Effector memory CD8-positive, alpha-beta T cell (primary cell): ENCODE results near the gene DCAF7.
A peak's percentile ranks its signal among the peaks of the same experiment; 100 is the strongest.

ENCODE experiments used
- ATAC-seq: fragments of 150-1000 bp; cut with Tn5 transposase; replicated peaks from 2 replicates; pipeline ENCODE4 v1.10.0; 2021; ENCODE audit warnings: mild to moderate bottlenecking, moderate library complexity
- DNase-seq, 3 experiments: peaks; one replicate each; pipeline ENCODE4 v3.0.0; 2021
- H3K27ac Mint-ChIP-seq, 2 donors: one replicate each; pipeline ENCODE4 v1.8.0; 2022; ENCODE audit warnings: mild to moderate bottlenecking in 2 of 2, mixed read lengths in 2 of 2, moderate library complexity in 2 of 2
- H3K27me3 Mint-ChIP-seq, 2 donors: one replicate each; pipeline ENCODE4 v1.8.0; 2022; ENCODE audit warnings: mixed read lengths in 2 of 2
- H3K36me3 Mint-ChIP-seq: one replicate; pipeline ENCODE4 v1.8.0; 2022; ENCODE audit warnings: mild to moderate bottlenecking, moderate library complexity, mixed read lengths; ENCODE audit not compliant: insufficient read depth
- H3K4me1 Mint-ChIP-seq, 2 donors: one replicate each; pipeline ENCODE4 v1.8.0; 2022; ENCODE audit warnings: low read depth in 2 of 2, mixed read lengths in 2 of 2
- H3K4me3 Mint-ChIP-seq, 2 donors: one replicate each; pipeline ENCODE4 v1.8.0; 2022; ENCODE audit warnings: mild to moderate bottlenecking in 2 of 2, mixed read lengths in 2 of 2, moderate library complexity in 2 of 2
- H3K9me3 Mint-ChIP-seq, 2 donors: one replicate each; pipeline ENCODE4 v1.8.0; 2022; ENCODE audit warnings: mixed read lengths in 2 of 2
- total RNA-seq, 9 experiments: gene quantifications; one replicate each; lab custom pipeline; 2026; lab: John Stamatoyannopoulos, UW

Gene DCAF7, protein sequence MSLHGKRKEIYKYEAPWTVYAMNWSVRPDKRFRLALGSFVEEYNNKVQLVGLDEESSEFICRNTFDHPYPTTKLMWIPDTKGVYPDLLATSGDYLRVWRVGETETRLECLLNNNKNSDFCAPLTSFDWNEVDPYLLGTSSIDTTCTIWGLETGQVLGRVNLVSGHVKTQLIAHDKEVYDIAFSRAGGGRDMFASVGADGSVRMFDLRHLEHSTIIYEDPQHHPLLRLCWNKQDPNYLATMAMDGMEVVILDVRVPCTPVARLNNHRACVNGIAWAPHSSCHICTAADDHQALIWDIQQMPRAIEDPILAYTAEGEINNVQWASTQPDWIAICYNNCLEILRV
- 28.2 to 118 (median 81.3) reads per million in 9 experiments for total RNA-seq

GRCh38 chr17:63549946-63550816 lies at the start of gene DCAF7:
Gene DCAF7 (plus strand): TSS chr17:63550477. CDS start chr17:63550678, 201 bp downstream.
- Mint-ChIP-seq H3K27ac (peak within 1 kb of the TSS; percentile 96 to 98), H3K4me3 (peak within 1 kb of the TSS; percentile 98 to 99), H3K27me3 (no peaks in the 10 kb centered on the region), H3K9me3 (no peaks in the 10 kb centered on the region), H3K4me1 (peaks cover 38 to 42% of the 10 kb centered on the region in 2 donors), H3K36me3 (peaks cover 17% of the 10 kb centered on the region)
- DNase-seq (peak; percentile 99 to 100 (median 99)), ATAC-seq (peak; percentile 94)

- Mint-ChIP-seq H3K27ac (no peak overlapping the region), H3K36me3 (no peaks in the 10 kb centered on the region), H3K9me3 (no peaks in the 10 kb centered on the region), H3K27me3 (peaks cover 41 to 43% of the 10 kb centered on the region in 2 donors), H3K4me1 (no peaks in the 10 kb centered on the region), H3K4me3 (no peak overlapping the region)
- ATAC-seq, result no peak
- DNase-seq, result no peak
Measured at GRCh38 chr17:63500543-63501390, 49.5 kb upstream of the DCAF7 start.

GRCh38 chr17:63503341-63503705 lies 47.0 kb upstream of the DCAF7 start:
- Mint-ChIP-seq H3K9me3 (no peaks in the 10 kb centered on the region), H3K27me3 (peaks cover 48 to 69% of the 10 kb centered on the region in 2 donors), H3K36me3 (no peaks in the 10 kb centered on the region), H3K27ac (no peak overlapping the region), H3K4me3 (no peak overlapping the region), H3K4me1 (no peaks in the 10 kb centered on the region)
- no peak for DNase-seq
- ATAC-seq, result no peak

- Mint-ChIP-seq H3K36me3 (no peaks in the 10 kb centered on the region), H3K4me3 (no peak overlapping the region), H3K9me3 (no peaks in the 10 kb centered on the region), H3K27ac (no peak overlapping the region), H3K4me1 (no peaks in the 10 kb centered on the region), H3K27me3 (peaks cover 52 to 78% of the 10 kb centered on the region in 2 donors)
- DNase-seq (no peak), ATAC-seq (no peak)
Measured at GRCh38 chr17:63504261-63504660, 46.0 kb upstream of the DCAF7 start.

GRCh38 chr17:63505341-63505740 lies 44.9 kb upstream of the DCAF7 start:
- no peaks in the 10 kb centered on the region for H3K4me1 Mint-ChIP-seq
- ATAC-seq, result no peak
- no peak for DNase-seq
- H3K27me3 Mint-ChIP-seq, result peaks cover 52 to 88% of the 10 kb centered on the region in 2 donors
- H3K4me3 Mint-ChIP-seq, result no peak overlapping the region
- no peaks in the 10 kb centered on the region for H3K36me3 Mint-ChIP-seq
- no peaks in the 10 kb centered on the region for H3K9me3 Mint-ChIP-seq
- H3K27ac Mint-ChIP-seq, result no peak overlapping the region

- Mint-ChIP-seq H3K27me3 (peaks cover 39 to 79% of the 10 kb centered on the region in 2 donors), H3K36me3 (no peaks in the 10 kb centered on the region)
Measured at GRCh38 chr17:63506627-63507026, 43.6 kb upstream of the DCAF7 start.

DNA sequence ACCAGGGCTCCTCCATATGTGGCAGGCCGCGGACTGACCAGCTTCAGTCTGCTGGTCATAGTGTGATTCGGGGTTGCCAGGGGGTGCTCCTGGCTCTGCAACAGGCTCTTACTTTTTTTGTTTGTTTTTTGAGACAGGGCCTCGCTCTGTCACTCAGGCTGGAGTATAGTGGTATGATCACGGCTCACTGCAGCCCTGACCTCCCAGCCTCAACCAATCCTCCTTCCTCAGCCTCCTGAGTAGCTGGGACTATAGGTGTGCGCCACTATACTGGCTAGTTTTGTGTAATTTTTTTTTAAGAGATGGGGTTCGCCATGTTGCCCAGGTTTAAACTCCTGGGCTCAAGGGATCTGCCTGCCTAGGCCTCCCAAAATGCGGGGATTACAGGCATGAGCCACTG lies 38.9 kb upstream of the DCAF7 start:
- no peaks in the 10 kb centered on the region for H3K36me3 Mint-ChIP-seq
- H3K9me3 Mint-ChIP-seq, result no peaks in the 10 kb centered on the region
- no peaks in the 10 kb centered on the region for H3K4me1 Mint-ChIP-seq
- peaks cover 6 to 65% of the 10 kb centered on the region in 2 donors for H3K27me3 Mint-ChIP-seq
- DNase-seq (no peak), ATAC-seq (no peak)
- no peak overlapping the region for H3K27ac Mint-ChIP-seq
- H3K4me3 Mint-ChIP-seq, result no peak overlapping the region

More at GRCh38 chr17:63506627-63507026, 43.6 kb upstream of the DCAF7 start:
- no peak for ATAC-seq
- H3K27ac Mint-ChIP-seq, result no peak overlapping the region
- H3K9me3 Mint-ChIP-seq, result no peaks in the 10 kb centered on the region
- H3K4me1 Mint-ChIP-seq, result no peaks in the 10 kb centered on the region
- DNase-seq, result no peak
- no peak overlapping the region for H3K4me3 Mint-ChIP-seq

DNA sequence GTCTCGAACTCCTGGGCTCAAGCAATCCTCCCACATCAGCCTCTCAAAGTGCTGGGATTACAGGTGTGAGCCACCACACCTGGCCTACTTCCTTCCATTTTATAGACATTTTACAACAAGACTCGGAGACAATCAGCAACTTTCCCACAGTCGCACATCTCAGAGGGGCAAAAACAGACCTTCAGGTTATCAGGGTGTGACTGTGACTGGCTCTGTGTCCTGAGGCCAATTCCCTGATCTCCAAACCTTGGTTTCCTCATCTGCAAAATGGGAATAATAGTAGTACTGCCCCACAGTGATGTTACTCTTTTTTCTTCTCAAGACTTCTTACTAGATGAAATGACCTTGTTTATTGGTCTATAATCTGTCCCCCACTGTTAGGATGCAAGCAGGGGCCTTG lies 37.9 kb upstream of the DCAF7 start:
- ATAC-seq, result no peak
- no peaks in the 10 kb centered on the region for H3K9me3 Mint-ChIP-seq
- DNase-seq, result no peak
- H3K36me3 Mint-ChIP-seq, result no peaks in the 10 kb centered on the region
- H3K4me3 Mint-ChIP-seq, result no peak overlapping the region
- H3K4me1 Mint-ChIP-seq, result no peaks in the 10 kb centered on the region
- peaks cover 6 to 64% of the 10 kb centered on the region in 2 donors for H3K27me3 Mint-ChIP-seq
- H3K27ac Mint-ChIP-seq, result no peak overlapping the region

- Mint-ChIP-seq H3K27me3 (peaks cover 6 to 63% of the 10 kb centered on the region in 2 donors), H3K4me1 (no peaks in the 10 kb centered on the region), H3K4me3 (no peak overlapping the region), H3K9me3 (no peaks in the 10 kb centered on the region), H3K27ac (no peak overlapping the region), H3K36me3 (no peaks in the 10 kb centered on the region)
- no peak for ATAC-seq
- DNase-seq, result no peak
Measured at GRCh38 chr17:63512896-63513644, 37.2 kb upstream of the DCAF7 start.

DNA sequence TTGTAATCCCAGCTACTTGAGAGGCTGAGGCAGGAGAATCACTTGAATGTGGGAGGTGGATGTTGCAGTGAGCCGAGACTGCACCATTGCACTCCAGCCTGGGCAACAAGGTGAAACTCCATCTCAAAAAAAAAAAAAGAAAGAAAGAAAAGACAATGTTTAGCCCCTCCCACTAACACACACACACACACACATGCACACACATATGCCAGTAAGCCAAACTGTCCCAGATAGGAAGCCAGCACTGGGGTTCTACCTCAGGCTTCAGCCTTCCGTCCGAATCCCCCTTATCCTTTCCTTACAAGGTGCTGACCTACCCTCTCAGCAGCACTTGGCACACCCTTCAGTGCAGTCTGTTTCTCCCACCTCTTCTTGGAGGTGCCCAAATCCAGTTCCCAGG lies 35.8 kb upstream of the DCAF7 start:
- Mint-ChIP-seq H3K4me3 (no peak overlapping the region), H3K27ac (no peak overlapping the region), H3K27me3 (peaks cover 0 to 49% of the 10 kb centered on the region in 2 donors), H3K36me3 (no peaks in the 10 kb centered on the region), H3K9me3 (no peaks in the 10 kb centered on the region), H3K4me1 (no peaks in the 10 kb centered on the region)
- DNase-seq (no peak), ATAC-seq (no peak)

DNA sequence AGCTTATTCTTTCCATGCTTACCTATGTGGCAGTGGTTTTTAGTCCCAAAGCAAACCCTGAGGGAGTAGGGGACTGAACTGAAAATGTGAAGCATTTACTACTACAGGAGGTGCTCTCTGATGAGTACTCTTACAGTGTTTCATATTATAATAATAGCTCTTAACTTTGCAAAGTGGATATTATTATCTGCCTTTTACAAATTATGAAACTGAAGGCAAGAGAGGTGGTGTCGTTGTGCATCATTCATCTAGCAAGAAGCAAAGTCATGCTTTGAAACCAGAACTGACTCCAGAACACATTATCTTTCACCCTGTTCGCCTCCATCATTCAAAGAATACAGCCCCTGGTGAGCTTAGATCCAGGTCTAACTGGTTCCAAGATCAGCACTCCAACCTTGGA lies 35.3 kb upstream of the DCAF7 start:
- H3K9me3 Mint-ChIP-seq, result no peaks in the 10 kb centered on the region
- no peak overlapping the region for H3K4me3 Mint-ChIP-seq
- DNase-seq, result no peak
- ATAC-seq, result no peak
- H3K27ac Mint-ChIP-seq, result no peak overlapping the region
- H3K27me3 Mint-ChIP-seq, result peaks cover 0 to 44% of the 10 kb centered on the region in 2 donors
- no peaks in the 10 kb centered on the region for H3K4me1 Mint-ChIP-seq
- H3K36me3 Mint-ChIP-seq, result no peaks in the 10 kb centered on the region

- no peaks in the 10 kb centered on the region for H3K9me3 Mint-ChIP-seq
- no peaks in the 10 kb centered on the region for H3K4me1 Mint-ChIP-seq
- no peak overlapping the region for H3K4me3 Mint-ChIP-seq
- peaks cover 0 to 41% of the 10 kb centered on the region in 2 donors for H3K27me3 Mint-ChIP-seq
- DNase-seq, result no peak
- no peak for ATAC-seq
- H3K27ac Mint-ChIP-seq, result no peak overlapping the region
- H3K36me3 Mint-ChIP-seq, result no peaks in the 10 kb centered on the region
Measured at GRCh38 chr17:63515426-63515825, 34.9 kb upstream of the DCAF7 start.
